Stimulated activated CD4-positive, alpha-beta T cell treated with anti-CD3 and anti-CD28 coated beads, Interleukin-4, amount 100 ng/mL, for 4 hours (primary cell): Measurements from ENCODE around the gene CDC42BPB.

Experiments used
- DNase-seq, 2 experiments: peaks; one replicate each; pipeline ENCODE4 v3.0.0-alpha.2; 2020

Gene CDC42BPB

GRCh38 chr14:102984336-102985102 lies 72.8 kb downstream of the CDC42BPB start:
- DNase-seq: no peak

GRCh38 chr14:102983496-102983895 lies 73.9 kb downstream of the CDC42BPB start:
- no peak for DNase-seq

GRCh38 chr14:102982852-102983470 lies 74.4 kb downstream of the CDC42BPB start:
- DNase-seq: no peak

DNA sequence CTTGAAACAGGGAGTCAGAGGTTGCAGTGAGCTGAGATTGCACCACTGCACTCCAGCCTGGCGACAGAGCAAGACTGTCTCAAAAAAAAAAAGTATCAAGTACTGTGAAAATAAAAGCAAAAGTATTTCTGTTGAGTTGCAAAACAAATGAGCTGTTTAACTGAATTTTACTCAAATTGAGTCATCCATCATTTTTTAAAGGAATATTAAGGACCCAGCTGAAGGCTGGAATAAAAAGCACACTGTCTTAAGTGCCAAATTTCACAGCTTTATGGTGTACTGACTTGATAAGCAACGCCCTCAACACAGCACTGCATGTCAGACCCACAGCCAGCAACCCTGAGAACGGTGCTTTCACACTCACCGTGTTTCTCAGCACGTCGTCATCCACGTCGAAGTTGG lies 76.9 kb downstream of the CDC42BPB start:
- DNase-seq: no peak

DNA sequence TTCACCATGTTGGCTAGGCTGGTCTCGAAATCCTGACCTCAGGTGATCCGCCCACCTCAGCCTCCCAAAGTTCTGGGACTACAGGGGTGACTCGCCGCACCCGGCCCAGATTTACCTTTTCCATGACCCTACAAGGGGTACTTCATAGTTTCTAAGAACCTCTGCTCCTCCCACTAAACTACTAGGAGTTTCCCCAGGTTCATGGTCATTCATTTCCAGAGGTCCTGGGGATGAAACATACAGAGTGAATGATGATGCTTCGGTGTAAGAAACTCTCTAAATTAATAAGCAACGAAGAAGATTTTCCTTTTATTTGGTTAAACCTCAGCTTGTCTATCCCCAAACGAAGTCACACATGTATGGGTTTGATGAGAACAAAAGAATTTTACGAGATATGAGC lies 77.9 kb downstream of the CDC42BPB start:
- no peak for DNase-seq

GRCh38 chr14:102977475-102977874 lies 79.9 kb downstream of the CDC42BPB start:
- no peak for DNase-seq

GRCh38 chr14:102975662-102976061 lies 81.7 kb downstream of the CDC42BPB start:
- no peak for DNase-seq

- no peak for DNase-seq
Observed at GRCh38 chr14:102973706-102974285, 83.6 kb downstream of the CDC42BPB start.

GRCh38 chr14:102971836-102972606 lies 85.3 kb downstream of the CDC42BPB start:
- DNase-seq: no peak

DNA sequence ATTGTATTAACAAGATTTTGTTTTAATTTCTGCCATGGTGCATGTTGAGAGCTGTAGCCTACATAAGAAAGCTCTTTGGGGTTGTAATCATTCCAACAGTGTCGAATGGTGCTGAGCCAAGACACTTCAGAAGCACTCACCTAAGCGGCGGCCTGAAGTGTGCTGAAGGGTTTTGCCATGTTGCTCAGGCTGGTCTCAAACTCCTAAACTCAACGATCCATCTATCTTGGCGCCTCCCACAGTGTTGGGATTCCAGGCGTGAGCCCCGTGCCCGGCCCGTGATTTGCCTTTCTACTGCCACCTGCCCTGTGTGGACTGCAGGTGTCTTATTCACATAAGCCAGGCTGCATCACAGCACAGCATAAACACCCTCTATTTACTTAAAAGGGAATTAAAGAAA lies 86.0 kb downstream of the CDC42BPB start:
- DNase-seq: no peak

DNA sequence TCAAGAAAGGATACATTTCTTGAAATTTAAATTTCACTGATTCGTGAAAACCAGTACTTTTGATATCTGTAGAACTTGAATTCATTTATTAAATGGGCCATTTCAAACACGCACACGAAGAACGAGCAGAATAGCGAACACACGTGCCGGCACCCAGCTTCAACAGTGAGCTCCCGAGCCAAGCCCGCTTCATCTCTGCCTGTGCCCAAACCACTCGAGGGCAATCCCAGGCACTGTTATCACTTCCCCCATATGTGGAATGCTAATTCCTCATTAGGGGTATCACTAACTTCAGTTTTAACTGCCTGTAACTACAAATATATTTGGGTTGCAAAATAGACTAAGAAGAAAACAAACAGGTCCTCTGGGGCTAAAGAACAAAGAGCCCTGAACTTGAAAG lies 86.9 kb downstream of the CDC42BPB start:
- no peak for DNase-seq

DNA sequence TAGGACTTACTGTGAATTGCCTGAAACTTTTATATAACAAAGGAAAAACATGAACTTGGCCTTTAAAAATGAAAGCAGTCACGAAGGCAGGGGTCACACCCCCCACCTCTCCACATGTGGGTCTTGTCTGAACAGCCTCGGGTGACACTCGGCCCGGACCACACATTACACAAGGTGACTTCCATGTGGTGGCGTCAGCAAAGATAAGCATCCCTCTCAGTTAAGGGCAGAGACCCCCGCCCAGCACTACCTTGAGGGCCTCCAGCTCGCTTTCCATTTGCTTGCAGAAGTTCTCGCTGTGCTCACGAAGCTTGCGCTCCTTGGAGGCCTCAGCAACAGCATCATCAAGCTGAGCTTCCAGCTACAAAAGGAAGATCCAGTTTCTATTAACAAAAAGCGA lies 87.4 kb downstream of the CDC42BPB start:
- DNase-seq: no peak

GRCh38 chr14:102969060-102969791 lies 88.1 kb downstream of the CDC42BPB start:
- DNase-seq: no peak

DNA sequence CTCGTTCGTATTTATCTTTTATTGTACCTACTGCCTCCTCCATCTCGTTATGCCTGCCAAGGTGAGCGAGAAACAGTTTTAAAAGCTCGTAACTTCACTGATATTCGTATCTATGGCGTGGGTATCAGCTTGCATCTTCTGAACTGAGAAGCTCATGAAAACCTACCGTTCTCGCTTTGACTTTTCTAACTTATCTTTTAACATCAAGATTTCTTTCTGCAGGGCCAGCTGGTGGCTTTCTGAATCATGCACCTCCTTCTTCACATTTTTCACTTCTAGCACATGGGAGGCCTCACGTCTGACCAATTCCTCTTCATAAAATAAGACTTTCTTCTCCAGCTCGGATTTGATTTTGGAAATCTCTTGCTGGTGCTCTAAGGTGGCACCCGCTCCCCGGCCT lies 89.0 kb downstream of the CDC42BPB start:
- no peak for DNase-seq

DNA sequence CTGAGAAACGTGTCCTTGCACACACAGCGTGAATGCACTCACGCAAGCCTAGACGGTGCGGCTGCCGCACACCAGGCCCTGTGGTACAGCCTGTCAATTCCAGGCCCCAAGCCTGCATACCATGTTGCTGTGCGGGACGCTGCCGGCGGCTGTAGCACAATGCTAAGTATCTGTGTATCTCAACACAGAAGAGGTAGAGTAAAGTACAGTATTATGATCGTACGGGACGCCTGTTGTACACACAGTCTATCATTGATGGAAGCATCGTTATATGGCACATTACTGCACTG lies 89.9 kb downstream of the CDC42BPB start:
- no peak for DNase-seq

- no peak for DNase-seq
Observed at GRCh38 chr14:102966681-102967505, 90.5 kb downstream of the CDC42BPB start.

DNA sequence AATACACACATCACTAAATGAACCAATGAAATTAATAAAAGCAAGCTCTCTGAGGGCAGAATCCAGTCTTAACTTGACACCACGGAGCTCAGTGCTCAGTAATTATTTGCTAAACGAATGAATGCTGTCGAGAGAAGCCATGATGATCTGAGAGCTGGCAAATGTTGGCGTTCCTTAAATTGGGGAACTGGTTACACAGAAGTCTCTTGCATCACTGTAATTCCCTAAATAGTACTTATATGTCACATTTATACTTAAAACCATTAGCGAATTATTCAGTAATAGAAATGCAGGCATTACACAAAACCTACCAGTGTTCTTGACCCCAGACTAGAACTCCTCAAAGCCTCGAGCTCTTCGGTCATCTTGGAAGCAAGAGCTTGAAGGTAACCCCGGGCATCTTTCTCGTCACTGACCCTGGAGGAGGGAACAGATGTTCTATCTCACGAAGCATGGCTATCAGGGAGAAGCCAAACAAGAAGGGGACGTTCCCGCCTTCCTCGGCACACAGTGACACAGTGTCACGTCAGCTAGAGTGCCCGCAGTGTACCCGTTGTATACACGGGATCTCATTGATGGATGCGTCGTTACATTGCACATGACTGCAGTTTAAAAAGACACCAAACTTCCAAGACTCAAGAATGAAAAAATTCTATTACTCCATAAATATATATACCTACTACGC lies 91.2 kb downstream of the CDC42BPB start:
- no peak for DNase-seq

DNA sequence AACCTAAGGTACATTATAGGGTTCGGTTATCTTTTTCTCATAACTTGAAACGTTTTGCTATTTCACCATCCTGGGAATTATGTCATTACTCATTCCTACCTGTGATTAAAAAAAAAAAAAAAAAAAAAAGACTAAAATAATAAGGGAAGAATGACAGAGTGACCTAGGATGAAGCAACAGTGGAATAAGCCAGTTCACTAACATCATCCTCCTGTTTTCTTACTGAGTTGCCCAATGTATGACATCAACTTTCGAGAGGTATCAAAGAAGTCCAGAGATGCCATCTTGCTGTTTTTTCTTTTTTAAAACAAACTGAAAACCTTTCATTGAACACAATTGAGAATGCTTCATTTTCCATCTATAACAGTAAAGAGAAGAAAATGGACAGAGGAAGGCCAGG lies 92.1 kb downstream of the CDC42BPB start:
- no peak for DNase-seq

DNA sequence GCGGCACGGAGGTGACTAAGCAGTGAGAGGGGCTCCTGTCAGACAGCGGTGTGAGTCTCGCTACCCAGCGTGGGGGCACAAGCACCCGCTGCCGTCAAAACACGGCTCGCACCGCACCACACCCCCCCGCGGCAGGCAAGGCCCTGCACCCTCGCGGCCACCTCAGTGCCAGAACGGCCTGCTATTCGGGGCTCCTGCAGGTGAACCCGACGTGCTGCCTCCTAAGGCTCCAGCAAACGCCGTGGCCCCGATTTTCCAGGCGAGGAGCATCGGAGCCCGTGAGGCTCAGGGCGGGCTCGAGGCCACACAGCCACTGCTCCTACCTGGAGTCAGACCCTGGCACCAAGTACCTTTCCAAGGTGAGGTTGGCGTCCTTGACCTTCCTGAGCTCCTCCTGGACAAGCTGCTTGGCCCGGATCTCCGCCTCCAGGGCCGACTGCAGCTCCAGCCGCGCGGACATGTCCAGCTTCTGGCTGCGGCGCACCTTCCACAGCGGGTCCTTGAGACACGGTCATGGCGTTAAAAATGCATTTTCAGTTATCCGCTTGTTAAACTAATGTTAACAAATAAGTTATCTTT lies 93.1 kb downstream of the CDC42BPB start:
- no peak for DNase-seq

GRCh38 chr14:102962111-102962627 lies 95.2 kb downstream of the CDC42BPB start:
- no peak for DNase-seq

- DNase-seq: no peak
Observed at GRCh38 chr14:102958461-102958860, 98.9 kb downstream of the CDC42BPB start.
